Liver (tissue), 9 donors: Measurements from ENCODE around the gene DIP2C. TPM values are rescaled to one million over a fixed set of nuclear protein-coding genes. Genes with fewer than 3 reads are reported as not detected.

ENCODE experiments used
- DNase-seq: peaks from one replicate; pipeline ENCODE4 v3.0.0-alpha.2; 2017; ENCODE audit warnings: low spot score
- H3K27ac ChIP-seq, 2 donors: one replicate each; pipeline ENCODE4 v1.7.0; 2013; ENCODE audit warnings: inconsistent platforms in 2 of 2, low read length in 2 of 2, control low read depth in 1 of 2, low read depth in 1 of 2, mild to moderate bottlenecking in 1 of 2
- H3K27me3 ChIP-seq, 4 donors: one replicate each; pipeline versions ENCODE4 v1.6.1 to v1.7.0; 2013; ENCODE audit warnings: low read length in 3 of 4, inconsistent platforms in 1 of 4, mild to moderate bottlenecking in 1 of 4, moderate library complexity in 1 of 4; ENCODE audit not compliant: control insufficient read depth in 4 of 4, insufficient read depth in 4 of 4
- H3K36me3 ChIP-seq, 4 donors: one replicate each; pipeline versions ENCODE4 v1.6.1 to v1.7.0; 2013; ENCODE audit warnings: low read length in 3 of 4, mild to moderate bottlenecking in 3 of 4, low read depth in 1 of 4, moderate library complexity in 1 of 4; ENCODE audit not compliant: control insufficient read depth in 4 of 4, insufficient read depth in 3 of 4
- H3K4me1 ChIP-seq, 4 donors: one replicate each; pipeline versions ENCODE4 v1.6.1 to v1.7.0; 2013; ENCODE audit warnings: low read length in 3 of 4, mild to moderate bottlenecking in 3 of 4, moderate library complexity in 1 of 4; ENCODE audit not compliant: control insufficient read depth in 4 of 4, insufficient read depth in 4 of 4
- H3K4me3 ChIP-seq, 3 donors: one replicate each; pipeline versions ENCODE4 v1.6.1 to v1.7.0; 2013; ENCODE audit warnings: low read length in 3 of 3, control low read depth in 1 of 3, low read depth in 1 of 3, mild to moderate bottlenecking in 1 of 3
- H3K9ac ChIP-seq, 2 donors: one replicate each; pipeline ENCODE4 v1.7.0; 2013; ENCODE audit warnings: low read length in 2 of 2, mild to moderate bottlenecking in 2 of 2, moderate library complexity in 2 of 2, control low read depth in 1 of 2, low read depth in 1 of 2
- H3K9me3 ChIP-seq, 4 donors: one replicate each; pipeline versions ENCODE4 v1.6.1 to v1.7.0; 2013; ENCODE audit warnings: low read length in 3 of 4; ENCODE audit not compliant: control insufficient read depth in 4 of 4
- ATF3 ChIP-seq: IDR thresholded peaks from 2 replicates; pipeline ENCODE4 v1.6.1; 2016; ENCODE audit warnings: antibody characterized with exemption
- EGR1 ChIP-seq, 2 donors: IDR thresholded peaks; 2 replicates each; pipeline ENCODE4 v1.6.1; 2016 to 2018; ENCODE audit warnings: antibody characterized with exemption in 2 of 2, low read depth in 2 of 2
- FOXA1 ChIP-seq: IDR thresholded peaks from 2 replicates; pipeline ENCODE4 v1.6.1; 2016; ENCODE audit warnings: antibody characterized with exemption
- FOXA2 ChIP-seq: IDR thresholded peaks from 2 replicates; pipeline ENCODE4 v1.6.1; 2016; ENCODE audit warnings: antibody characterized with exemption
- GABPA ChIP-seq, 2 donors: IDR thresholded peaks in 1 of 2; conservative IDR thresholded peaks in 1 of 2; 2 replicates each; pipeline ENCODE4 v1.6.1; 2016; ENCODE audit warnings: antibody characterized with exemption in 2 of 2, mild to moderate bottlenecking in 1 of 2, moderate library complexity in 1 of 2
- HNF4A ChIP-seq, 2 donors: conservative IDR thresholded peaks; 2 replicates each; pipeline ENCODE4 v1.6.1; 2016; ENCODE audit warnings: antibody characterized with exemption in 2 of 2, mild to moderate bottlenecking in 2 of 2
- HNF4G ChIP-seq: IDR thresholded peaks from 2 replicates; pipeline ENCODE4 v1.6.1; 2016; ENCODE audit warnings: antibody characterized with exemption
- JUND ChIP-seq, 2 donors: IDR thresholded peaks; 2 replicates each; pipeline ENCODE4 v1.6.1; 2016; ENCODE audit warnings: antibody characterized with exemption in 2 of 2
- MAX ChIP-seq: IDR thresholded peaks from 2 replicates; pipeline ENCODE4 v1.6.1; 2016; ENCODE audit warnings: antibody characterized with exemption
- NR2F2 ChIP-seq: IDR thresholded peaks from 2 replicates; pipeline ENCODE4 v1.6.1; 2016; ENCODE audit warnings: antibody characterized with exemption
- RAD21 ChIP-seq, 2 donors: IDR thresholded peaks; 2 replicates each; pipeline ENCODE4 v1.6.1; 2016; ENCODE audit warnings: antibody characterized with exemption in 2 of 2, mild to moderate bottlenecking in 2 of 2
- REST ChIP-seq: IDR thresholded peaks from 2 replicates; pipeline ENCODE4 v1.6.1; 2016; ENCODE audit warnings: antibody characterized with exemption, mild to moderate bottlenecking
- RXRA ChIP-seq, 2 donors: IDR thresholded peaks; 2 replicates each; pipeline ENCODE4 v1.6.1; 2017 to 2018; ENCODE audit warnings: antibody characterized with exemption in 2 of 2, mild to moderate bottlenecking in 1 of 2
- SP1 ChIP-seq: IDR thresholded peaks from 2 replicates; pipeline ENCODE4 v1.6.1; 2018; ENCODE audit warnings: antibody characterized with exemption, mild to moderate bottlenecking
- TAF1 ChIP-seq: conservative IDR thresholded peaks from 2 replicates; pipeline ENCODE4 v1.6.1; 2016; ENCODE audit warnings: antibody characterized with exemption, mild to moderate bottlenecking
- YY1 ChIP-seq: IDR thresholded peaks from 2 replicates; pipeline ENCODE4 v1.6.1; 2016; ENCODE audit warnings: antibody characterized with exemption, mild to moderate bottlenecking
- ZBTB33 ChIP-seq: IDR thresholded peaks from 2 replicates; pipeline ENCODE4 v1.6.1; 2016; ENCODE audit warnings: antibody characterized with exemption
- WGBS: extraction: QIAGEN DNeasy Blood & Tissue Kit; methylation state at CpG from one replicate; pipeline ENCODE4 v1.1.7; 2013; 5-methylcytosine and 5-hydroxymethylcytosine counted together
- polyA plus RNA-seq, 2 donors: library from polyadenylated mRNA; stranded (reverse) in 1 of 2; unstranded in 1 of 2; fragments of 200-250 nt in 1 of 2; fragments of >200 nt in 1 of 2; fragmentation: Nextera tagmentation in 1 of 2; extraction: Ambion mirVana in 1 of 2; gene quantifications; one replicate each; pipeline versions ENCODE4 v1.2.1 to v1.2.3, GENCODE V29; 2013 to 2015
- total RNA-seq, 2 donors: library from RNA; depleted of rRNA; stranded (reverse); fragments of >200 nt; gene quantifications; one replicate each; pipeline ENCODE4 v1.2.3, GENCODE V29; 2014
- TF ChIP-seq, protein P1 (sequence below): fragments of 150-350 bp; IDR thresholded peaks from 2 replicates; pipeline ENCODE4 v1.5.1; 2017; ENCODE audit warnings: improper control_type of control experiment, low read depth, low read length; ENCODE audit not compliant: missing input control
- donor health status: healthy.
- donor health status: healthy.
- donor health status: healthy.
- donor health status: healthy.
- donor health status: healthy.

DIP2C gene
- total and polyA plus RNA-seq, 4 donors = 4.2 to 12.2 (median 5.7) TPM

- TF ChIP-seq FOXA1 = no peak
- no peak for TF ChIP-seq YY1
- no peak for TF ChIP-seq NR2F2
- no peak for TF ChIP-seq RAD21 (IDR thresholded peaks at IDR 0.05)
- TF ChIP-seq, protein P1, sequence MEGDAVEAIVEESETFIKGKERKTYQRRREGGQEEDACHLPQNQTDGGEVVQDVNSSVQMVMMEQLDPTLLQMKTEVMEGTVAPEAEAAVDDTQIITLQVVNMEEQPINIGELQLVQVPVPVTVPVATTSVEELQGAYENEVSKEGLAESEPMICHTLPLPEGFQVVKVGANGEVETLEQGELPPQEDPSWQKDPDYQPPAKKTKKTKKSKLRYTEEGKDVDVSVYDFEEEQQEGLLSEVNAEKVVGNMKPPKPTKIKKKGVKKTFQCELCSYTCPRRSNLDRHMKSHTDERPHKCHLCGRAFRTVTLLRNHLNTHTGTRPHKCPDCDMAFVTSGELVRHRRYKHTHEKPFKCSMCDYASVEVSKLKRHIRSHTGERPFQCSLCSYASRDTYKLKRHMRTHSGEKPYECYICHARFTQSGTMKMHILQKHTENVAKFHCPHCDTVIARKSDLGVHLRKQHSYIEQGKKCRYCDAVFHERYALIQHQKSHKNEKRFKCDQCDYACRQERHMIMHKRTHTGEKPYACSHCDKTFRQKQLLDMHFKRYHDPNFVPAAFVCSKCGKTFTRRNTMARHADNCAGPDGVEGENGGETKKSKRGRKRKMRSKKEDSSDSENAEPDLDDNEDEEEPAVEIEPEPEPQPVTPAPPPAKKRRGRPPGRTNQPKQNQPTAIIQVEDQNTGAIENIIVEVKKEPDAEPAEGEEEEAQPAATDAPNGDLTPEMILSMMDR = no peak
- no peak for TF ChIP-seq HNF4G
- TF ChIP-seq JUND (IDR thresholded peaks at IDR 0.05) = no peak
- no peak for TF ChIP-seq ATF3
- no peak for TF ChIP-seq EGR1 (IDR thresholded peaks at IDR 0.05; ENCODE audit: low read depth in 2 of 2)
- no peak for TF ChIP-seq RXRA (IDR thresholded peaks at IDR 0.05)
- TF ChIP-seq MAX = no peak
- TF ChIP-seq ZBTB33 = no peak
- no peak for TF ChIP-seq TAF1
- no peak for TF ChIP-seq HNF4A (conservative IDR thresholded peaks at IDR 0.05)
- no peak for TF ChIP-seq SP1
- TF ChIP-seq FOXA2 = no peak
- H3K36me3 ChIP-seq = peaks cover 0 to 9% (median 5%) of the 10 kb centered on the region in 4 donors
- H3K9ac ChIP-seq = no peak overlapping the region
- 93% methylated on average over 31 of the region's 31 CpGs for WGBS
- H3K27ac ChIP-seq = no peak overlapping the region
- H3K27me3 ChIP-seq = no peaks in the 10 kb centered on the region
- no peaks in the 10 kb centered on the region for H3K4me1 ChIP-seq
- H3K4me3 ChIP-seq = no peak overlapping the region
- DNase-seq = peak; percentile 24
- H3K9me3 ChIP-seq = no peaks in the 10 kb centered on the region
These were observed 217.1 kb downstream of the DIP2C start for GRCh38 chr10:472241-472910.

DNA sequence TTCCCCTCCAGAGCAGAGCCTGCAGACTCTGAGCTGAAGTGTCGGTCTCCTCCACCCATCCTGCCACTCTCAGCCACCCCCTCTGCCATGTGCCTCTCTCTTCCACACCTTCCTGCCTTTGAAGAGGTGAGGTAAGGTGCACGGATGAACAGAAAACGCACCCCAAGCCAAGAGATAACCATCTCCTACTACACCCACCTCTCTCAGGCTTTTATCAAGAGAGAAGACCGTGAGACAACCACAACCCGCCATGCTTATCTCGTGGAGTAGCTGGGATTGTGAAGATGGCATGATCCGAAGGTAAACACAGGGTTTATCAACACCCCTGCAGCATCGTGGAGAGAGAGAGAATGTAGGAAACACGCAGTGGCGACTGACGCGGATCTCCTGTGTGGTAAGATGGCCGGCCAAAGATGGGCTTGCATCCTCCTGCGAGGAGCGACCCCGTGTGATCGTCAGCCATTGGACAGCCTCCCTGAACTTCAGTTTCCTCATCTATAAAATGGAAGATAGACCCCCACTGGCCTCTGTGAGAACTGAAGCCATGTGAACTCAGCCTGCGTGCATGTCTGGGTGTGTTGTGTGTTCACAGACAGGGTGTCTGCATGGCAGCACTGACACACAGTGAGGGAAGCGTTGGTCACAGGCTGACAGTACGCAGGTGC, 219.0 kb downstream of the DIP2C start:
- no peaks in the 10 kb centered on the region for H3K27me3 ChIP-seq
- peaks cover 0 to 9% (median 4%) of the 10 kb centered on the region in 4 donors for H3K36me3 ChIP-seq
- H3K27ac ChIP-seq = no peak overlapping the region
- no peaks in the 10 kb centered on the region for H3K9me3 ChIP-seq
- H3K4me3 ChIP-seq = no peak overlapping the region
- 91% methylated on average over 20 of the region's 20 CpGs for WGBS
- no peak for DNase-seq
- no peaks in the 10 kb centered on the region for H3K4me1 ChIP-seq
- H3K9ac ChIP-seq = no peak overlapping the region
- TF ChIP-seq ZBTB33 (no peak), RXRA (IDR thresholded peaks at IDR 0.05) (no peak), TAF1 (no peak), GABPA (IDR thresholded peaks at IDR 0.05 in 1 of 2, conservative IDR thresholded peaks at IDR 0.05 in 1 of 2) (no peak), RAD21 (IDR thresholded peaks at IDR 0.05) (no peak), NR2F2 (no peak), SP1 (no peak), ATF3 (no peak), REST (no peak)
- TF ChIP-seq, protein P1 = no peak
